C4-2B (cell line): Measurements from ENCODE around the gene INKA1.
"Not testable (repeated sequence)": the region's sequence is repeated elsewhere in the genome, so short reads cannot be mapped to it uniquely, and the experiment has no call there.

Experiments used
- H3K27ac ChIP-seq: fragments of 450-650 bp; 2 replicates; pipeline ENCODE4 v1.5.1; 2017
- ZFX ChIP-seq: fragments of 450-650 bp; IDR thresholded peaks from 2 replicates; pipeline ENCODE4 v1.6.1; 2017
- TF ChIP-seq, protein P1 (sequence below): fragments of 450-650 bp; conservative IDR thresholded peaks from 2 replicates; pipeline ENCODE4 v1.5.1; 2017; ENCODE audit warnings: mild to moderate bottlenecking

Gene INKA1

DNA sequence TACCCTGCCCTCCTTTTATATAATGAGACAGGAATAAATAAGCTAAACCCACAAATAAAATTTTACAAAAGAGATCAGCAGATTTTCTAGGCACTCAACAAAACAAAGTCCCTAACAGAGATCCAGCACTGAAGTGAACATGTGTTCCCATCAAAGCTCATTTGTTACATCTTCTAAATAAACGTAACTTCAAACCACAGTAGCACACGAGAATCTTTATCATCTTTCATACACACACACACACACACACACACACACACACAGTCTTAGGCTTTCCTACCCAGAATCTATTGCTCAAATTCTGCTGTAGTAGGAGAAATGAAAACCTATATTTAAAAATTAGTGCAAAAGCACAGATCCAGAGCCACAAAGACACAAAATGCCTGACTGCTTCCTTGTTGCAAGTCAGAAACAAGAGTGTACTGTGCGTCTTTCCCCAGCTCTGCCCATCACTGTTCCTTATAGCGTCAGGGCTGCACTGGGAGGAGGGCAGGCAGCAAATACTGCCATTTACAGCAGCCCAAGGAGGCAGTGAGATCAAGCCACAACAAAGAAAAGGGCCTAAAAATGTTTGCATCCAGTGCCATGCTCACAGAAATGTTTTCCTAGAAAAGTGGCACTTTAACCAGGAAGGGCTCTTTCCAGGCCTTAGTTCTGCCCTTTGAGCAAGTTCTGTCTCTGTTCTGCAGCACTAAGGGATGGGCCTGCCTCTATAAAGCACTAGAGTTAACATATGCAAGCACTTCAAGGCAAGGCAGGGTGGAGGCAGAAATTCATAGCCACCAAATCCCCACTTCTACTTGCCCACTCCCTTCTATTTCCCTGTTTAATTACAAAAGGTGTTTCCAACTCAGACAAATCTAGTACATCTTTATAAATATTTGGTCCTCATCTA, 22.7 kb upstream of the INKA1 start:
- TF ChIP-seq, protein P1, sequence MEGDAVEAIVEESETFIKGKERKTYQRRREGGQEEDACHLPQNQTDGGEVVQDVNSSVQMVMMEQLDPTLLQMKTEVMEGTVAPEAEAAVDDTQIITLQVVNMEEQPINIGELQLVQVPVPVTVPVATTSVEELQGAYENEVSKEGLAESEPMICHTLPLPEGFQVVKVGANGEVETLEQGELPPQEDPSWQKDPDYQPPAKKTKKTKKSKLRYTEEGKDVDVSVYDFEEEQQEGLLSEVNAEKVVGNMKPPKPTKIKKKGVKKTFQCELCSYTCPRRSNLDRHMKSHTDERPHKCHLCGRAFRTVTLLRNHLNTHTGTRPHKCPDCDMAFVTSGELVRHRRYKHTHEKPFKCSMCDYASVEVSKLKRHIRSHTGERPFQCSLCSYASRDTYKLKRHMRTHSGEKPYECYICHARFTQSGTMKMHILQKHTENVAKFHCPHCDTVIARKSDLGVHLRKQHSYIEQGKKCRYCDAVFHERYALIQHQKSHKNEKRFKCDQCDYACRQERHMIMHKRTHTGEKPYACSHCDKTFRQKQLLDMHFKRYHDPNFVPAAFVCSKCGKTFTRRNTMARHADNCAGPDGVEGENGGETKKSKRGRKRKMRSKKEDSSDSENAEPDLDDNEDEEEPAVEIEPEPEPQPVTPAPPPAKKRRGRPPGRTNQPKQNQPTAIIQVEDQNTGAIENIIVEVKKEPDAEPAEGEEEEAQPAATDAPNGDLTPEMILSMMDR: no peak
- TF ChIP-seq ZFX: no peak

DNA sequence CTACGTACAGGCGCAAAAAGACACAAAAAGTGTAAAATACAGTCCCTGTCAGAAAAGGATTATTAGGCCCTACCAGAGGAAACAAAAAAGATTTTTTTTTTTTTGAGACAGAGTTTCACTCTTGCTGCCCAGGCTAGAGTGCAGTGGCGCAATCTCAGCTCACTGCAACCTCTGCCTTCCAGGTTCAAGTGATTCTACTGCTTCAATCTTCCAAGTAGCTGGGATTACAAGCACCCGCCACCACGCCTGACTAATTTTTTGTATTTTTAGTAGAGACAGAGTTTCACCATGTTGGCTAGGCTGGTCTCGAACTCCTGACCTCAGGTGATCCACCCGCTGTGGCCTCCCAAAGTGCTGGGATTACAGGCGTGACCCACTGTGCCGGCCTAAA, 22.1 kb upstream of the INKA1 start:
- H3K27ac ChIP-seq: not testable (repeated sequence)

More for the DNA sequence above, 22.7 kb upstream of the INKA1 start:
- H3K27ac ChIP-seq: no peak overlapping the region

DNA sequence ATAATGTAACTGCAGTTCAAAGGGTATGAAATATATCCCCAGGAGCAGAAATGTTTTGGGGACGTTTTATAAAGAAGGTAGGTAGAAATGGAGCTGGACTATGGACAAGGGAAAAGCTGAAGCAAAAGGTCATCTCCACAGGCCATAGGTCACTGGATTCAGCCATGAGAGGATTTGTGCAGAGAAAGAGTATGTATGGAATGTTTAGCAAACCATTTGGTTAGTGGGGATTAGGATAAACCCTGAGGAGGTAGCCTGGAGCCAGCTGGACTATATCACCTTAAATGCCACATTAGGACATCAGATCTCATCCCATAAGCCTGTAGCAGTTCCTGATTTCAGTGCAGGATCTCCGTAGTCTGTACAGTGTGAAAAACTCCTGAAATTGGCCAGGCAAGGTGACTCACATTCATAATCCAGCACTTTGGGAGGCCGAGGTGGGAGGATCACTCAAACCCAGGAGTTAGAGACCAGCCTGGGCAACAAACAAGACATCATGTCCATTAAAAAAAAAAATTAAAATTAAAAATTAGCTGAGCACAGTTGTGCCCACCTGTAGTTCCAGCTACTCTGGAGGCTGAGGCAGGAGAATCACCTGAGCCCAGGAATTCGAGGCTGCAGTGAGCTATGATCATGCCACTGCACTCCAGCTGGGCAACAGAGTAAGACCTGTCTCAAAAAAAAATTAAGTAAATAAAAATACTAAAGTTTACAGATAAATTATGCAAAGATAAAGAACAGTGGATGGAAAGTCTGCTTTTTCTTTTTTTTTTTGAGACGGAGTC, 21.5 kb upstream of the INKA1 start:
- H3K27ac ChIP-seq: no peak overlapping the region
- no peak for TF ChIP-seq ZFX
- TF ChIP-seq, protein P1: no peak

DNA sequence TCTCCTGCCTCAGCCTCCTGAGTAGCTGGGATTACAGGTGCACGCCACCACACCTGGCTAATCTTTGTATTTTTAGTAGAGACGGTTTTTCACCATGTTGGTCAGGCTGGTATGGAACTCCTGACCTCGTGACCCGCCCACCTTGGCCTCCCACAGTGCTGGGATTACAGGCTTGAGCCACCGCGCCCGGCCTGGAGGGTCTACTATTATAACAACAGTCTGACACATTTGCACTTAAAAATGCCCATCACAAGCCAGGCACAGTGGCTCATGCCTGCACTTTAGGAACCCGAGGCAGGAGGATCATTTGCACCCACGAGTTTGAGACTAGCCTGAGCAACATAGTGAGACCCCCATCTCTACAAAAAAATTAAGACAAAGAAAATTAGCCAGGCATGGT, 20.8 kb upstream of the INKA1 start:
- H3K27ac ChIP-seq: not testable (repeated sequence)

DNA sequence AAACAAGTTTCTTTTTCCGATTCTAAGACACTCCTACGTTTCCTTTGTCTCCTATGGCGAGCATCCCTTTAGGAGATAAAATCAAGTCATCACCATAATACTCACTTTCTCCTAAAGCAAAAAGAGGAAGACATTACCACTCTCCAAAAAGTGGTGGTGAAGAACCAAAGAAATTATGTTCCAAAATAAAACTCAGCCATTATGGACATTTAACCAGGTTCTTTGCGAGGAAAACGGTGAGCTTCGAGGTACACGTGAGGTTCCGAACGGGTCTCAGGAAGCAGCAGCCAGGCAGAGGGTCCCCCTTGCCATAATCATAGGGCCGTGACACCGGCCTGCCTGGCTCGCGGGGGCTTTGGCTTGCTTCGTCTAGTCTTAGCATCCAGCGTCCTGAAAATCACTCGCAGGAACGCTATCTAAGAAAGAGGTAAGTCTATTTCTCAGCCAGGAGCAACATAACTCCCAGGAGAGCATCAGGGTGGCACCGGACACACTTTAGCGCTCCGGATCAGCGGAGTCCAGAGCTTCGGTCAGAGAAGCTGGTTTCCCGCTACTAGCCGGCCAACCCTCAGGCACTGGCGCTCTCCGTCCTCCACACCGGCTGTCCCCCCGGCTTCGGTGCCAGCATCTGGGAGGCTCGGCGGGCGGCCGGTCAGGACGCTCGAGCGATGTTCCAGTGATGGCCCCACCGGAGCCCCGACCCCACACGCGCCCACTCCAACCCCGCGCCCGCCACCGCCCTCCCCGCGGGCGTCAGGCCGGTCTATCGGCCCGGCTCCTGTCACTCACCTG, 17.3 kb upstream of the INKA1 start:
- peak overlapping the region; percentile 82 for H3K27ac ChIP-seq
- TF ChIP-seq, protein P1: no peak
- TF ChIP-seq ZFX: no peak

DNA sequence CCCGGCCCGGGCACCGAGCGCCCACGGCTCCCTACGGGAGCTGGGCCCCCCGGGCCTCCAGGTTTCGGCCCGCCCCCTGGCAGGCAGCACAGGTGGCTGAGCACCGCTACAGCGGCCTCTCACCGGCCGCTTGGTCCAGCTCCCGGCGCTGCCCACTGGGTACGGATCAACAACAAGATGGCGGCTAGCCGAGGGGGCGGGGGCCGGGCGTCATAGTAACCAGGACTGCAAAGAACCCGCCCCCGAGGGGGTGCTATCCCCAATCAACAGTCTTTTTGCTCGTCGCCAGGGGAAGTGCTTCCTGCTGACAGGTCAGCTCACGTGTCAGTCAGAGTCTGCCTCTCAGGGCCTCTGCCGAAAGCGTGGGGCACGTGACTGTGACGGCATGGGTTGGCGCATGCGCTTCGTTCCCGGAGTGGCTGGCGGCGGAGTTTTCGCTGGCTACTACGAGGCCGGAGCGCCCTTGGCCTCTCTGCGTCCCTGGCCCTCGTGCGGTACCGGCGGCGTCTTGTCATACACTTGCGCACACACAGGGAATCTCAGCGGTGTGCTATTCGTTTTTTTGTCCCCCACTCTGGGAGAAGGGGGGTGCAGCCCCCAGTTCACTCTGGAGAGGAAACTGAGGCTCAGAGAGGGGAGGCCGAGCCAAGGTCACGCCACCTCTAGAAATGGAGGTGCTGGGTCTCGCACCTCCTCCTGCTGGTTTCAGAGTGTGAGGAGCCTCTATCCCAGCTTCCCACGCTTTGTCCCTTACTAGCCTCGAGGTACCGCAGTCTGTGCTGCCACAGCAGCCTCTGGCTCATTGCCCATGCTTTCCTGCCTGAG, 16.5 kb upstream of the INKA1 start, which contains the start of gene IP6K1:
IP6K1 (minus strand) TSS at position 186 of the 825 bp plus-strand sequence. CDS start 38,502 bp downstream, outside the sequence.
- peak within 1 kb of the TSS; percentile 82 for H3K27ac ChIP-seq
- peak; percentile 55 for TF ChIP-seq ZFX
- TF ChIP-seq, protein P1: no peak

DNA sequence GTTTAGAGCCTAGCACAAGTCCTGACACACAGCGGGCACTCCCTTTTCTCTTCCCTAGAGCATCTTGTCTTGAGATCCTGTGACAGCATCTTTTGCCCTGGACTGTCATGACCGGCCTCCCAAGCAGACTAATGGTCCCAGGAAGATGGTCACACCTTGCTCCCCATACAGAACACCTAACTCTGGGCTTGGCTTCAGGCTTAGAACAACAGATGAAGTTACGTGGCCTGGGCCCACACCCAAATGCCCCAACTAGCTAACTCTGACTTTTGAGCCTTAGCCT, 15.9 kb upstream of the INKA1 start:
- TF ChIP-seq, protein P1: no peak
- TF ChIP-seq ZFX: no peak
- peak overlapping the region; percentile 82 for H3K27ac ChIP-seq
